NCI-H748 treated with DMSO at 0.1 percent for 48 hours (cell line): ENCODE results near the gene FAM124B.
"Not testable (repeated sequence)": the region's sequence is repeated elsewhere in the genome, so short reads cannot be mapped to it uniquely, and the experiment has no call there.

ENCODE experiments used
- DNase-seq: peaks from one replicate; lab custom pipeline; 2025; lab: John Stamatoyannopoulos, UW

FAM124B gene

GRCh38 chr2:224413381-224413780 is 11.5 kb upstream of the FAM124B start:
- DNase-seq = no peak

DNA sequence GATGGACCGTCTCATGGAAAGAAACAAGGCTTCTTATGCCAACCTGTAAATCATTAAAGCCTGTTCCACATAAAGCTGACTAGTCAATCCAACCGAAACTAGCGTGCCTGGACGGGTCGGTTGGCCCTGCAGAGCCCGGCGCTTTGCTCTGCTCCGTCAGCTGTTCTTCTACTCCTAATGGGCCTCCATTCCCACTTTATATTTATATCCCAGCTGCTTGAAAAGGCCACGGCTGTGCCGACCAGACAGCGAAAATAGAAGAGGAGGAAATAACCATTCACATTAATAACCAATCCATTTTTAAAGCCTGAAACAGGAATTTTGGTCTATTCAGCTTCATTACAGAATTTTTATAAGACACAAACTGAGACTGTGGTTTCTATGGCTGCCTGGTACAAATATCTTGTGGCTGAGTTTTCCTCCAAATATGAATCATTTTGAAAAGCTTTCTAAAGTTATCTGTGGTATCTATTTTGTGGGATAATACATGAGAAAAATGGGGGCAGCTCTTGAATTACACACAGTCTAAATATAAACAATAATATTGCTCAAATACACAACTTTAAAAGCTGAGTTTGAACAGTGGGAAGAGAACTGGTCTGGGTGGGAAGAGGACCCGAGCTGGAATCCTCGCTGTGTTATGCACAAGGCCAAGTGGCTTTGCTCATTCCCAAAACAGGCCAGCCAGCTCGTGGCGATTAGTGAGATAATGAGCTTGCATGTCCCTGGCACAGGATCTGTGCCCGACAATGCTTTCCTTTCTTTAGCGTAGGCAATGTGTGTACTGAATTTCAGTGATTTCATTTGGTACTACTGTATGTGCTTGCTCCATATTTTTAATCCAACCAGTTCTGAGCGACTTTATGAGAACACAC is 10.5 kb upstream of the FAM124B start:
- DNase-seq = no peak

- DNase-seq = no peak
Measured at GRCh38 chr2:224410946-224411561, 9.1 kb upstream of the FAM124B start.

DNA sequence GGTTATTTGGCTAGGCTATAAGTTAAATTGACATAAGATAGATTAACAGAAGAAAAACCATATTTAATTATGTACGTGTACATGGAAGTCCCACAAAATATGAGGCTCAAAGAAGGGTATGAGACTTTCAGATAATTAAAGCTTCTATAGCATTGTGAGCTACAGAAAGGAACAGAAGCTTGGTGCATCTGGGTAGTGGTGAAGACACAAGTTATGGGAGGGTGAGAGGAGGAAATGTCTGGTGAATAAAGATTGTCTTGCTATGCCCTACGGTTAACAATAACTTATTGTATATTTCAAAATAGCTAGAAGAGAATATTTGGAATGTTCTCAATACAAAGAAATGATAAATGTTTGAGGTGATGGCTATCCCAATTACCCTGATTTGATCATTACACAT is 6.8 kb upstream of the FAM124B start:
- no peak for DNase-seq

DNA sequence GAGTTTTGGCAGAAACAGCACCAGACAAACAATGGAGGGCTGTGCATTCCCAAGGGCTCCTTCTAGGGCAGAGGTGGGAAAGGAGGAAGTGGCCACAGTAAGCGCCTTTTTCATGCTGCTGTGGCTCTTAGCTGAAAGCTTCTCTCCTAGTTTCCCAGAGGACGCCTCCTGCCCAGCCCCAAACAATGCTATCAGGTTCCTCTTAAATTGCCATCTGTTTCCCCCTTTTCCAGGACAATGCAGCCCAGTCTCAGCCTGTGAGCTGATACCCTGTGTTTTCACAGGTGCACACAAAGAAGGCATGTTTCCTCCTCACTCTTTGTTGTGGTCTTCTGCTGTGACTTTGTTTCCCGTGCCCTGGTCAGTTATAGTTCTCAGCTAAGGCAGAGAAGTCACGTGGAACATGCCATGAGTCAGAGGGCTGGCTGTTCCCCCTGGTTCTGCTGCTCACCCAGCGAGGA is 5.4 kb upstream of the FAM124B start:
- DNase-seq = no peak

DNA sequence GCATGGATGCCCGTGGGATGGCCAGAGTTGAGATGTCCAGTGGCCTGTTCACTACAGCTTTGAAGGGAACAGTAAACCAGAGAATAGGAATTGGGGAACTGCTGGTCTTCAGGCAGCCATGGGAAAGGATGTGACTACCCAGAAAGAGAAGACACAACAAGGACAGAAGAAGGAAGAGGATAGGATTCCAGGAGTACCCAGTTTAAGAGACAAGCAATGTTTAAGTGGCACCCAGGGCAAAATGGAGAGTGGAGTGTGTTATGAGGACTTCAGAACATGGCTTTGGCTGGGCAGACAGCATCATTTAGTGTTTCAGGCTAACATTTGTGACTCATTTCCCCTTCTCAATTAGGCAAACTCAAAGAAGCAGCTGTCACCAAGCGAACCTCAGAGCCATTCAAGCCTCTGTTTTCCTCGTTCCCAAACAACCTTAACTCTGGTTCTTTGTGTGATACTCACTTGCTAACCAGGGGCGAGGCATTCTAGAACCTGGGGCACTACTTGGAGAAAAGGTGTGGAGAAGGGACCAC is 4.0 kb upstream of the FAM124B start:
- no peak for DNase-seq

DNA sequence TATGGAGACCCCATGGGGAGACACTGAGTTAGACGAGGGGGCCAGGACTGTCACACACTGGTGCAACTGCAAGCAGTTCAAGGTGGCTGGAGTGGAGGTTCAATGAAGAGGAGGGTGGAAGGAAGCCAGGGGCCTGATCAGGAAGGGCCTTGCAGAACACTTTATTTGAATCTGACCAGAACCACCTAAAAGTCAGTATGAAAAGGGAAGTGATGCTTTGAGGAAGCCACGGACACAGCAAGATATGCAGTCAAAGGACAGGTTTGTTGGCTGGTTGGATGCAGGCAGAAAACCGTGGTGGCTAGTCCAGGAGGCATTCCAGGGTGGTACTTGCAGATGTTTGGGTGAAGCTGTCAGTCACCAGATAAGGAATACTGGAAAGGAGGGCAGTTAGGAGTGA is 3.5 kb upstream of the FAM124B start:
- no peak for DNase-seq

GRCh38 chr2:224404796-224405195 is 2.9 kb upstream of the FAM124B start:
- DNase-seq = no peak

- DNase-seq = no peak
Measured at GRCh38 chr2:224403657-224404056, 1.8 kb upstream of the FAM124B start.

DNA sequence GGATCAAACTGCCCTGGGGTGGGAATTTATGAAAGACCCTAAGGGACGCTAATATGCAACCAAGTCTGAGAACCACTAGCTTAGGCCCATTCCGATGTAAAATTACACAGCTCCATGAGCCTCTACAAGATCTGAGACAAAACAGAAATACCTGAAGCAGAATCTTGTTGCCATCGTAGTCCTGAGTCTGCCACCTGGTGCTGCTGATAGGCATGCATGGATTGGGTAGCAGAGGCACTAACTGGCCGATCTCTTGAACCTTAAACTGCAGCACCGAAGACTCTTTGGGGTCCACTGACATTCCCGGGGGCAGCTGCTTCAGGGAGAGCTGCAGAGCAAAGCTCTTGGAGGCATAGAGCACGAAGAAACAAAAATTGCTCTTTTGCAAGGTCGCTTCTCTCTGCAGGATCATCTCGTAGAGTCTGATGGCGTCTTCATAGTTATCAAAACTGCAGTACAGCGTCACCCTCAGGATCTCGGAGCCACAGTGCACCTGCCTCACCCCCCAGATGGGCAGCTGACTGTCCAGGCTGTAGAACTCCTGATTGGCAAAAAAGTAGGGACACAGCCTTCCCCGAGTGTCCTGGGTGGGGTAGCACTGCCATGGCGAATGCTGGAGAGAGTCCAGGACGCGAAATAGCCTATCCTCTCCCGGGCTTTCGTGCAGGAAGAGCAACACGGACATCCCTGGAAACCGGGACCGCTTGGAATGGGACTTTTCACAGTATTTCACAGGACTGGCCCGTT is 848 bp downstream of the FAM124B start:
- DNase-seq = no peak

- no peak for DNase-seq
Measured at GRCh38 chr2:224400174-224400810, 1.6 kb downstream of the FAM124B start.

DNA sequence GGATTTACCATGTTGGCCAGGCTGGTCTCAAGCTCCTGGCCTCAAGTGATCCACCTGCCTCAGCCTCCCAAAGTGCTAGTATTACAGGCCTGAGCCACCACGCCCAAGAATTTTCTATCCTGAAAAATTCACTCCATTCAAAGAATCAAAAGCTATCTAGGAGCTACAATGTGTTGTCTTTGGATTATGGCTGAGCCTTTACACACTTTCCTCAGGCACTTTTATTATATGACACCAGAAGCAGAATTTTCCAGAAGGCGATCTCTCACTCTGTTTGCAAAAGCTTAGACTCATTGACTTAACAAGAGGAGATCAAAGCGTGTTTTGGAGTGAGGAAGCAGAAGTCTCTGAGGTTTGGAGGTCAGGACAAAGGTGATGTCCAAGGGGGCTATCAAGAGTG is 3.6 kb downstream of the FAM124B start:
- DNase-seq = no peak

DNA sequence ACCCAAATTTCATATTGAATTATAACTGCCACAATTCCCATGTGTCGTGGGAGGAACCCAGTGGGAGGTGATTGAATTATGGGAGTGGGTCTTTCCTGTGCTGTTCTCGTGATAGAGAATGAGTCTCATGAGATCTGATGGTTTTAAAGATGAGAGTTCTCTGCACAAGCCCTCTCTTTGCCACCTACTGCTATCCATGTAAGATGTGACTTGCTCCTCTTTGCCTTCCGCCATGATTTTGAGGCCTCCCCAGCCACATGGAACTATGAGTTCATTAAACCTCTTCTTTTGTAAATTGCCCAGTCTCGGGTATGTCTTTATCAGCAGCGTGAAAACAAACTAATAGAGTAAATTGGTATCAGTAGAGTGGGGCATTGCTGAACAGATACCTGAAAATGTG is 4.8 kb downstream of the FAM124B start:
- not testable (repeated sequence) for DNase-seq

DNA sequence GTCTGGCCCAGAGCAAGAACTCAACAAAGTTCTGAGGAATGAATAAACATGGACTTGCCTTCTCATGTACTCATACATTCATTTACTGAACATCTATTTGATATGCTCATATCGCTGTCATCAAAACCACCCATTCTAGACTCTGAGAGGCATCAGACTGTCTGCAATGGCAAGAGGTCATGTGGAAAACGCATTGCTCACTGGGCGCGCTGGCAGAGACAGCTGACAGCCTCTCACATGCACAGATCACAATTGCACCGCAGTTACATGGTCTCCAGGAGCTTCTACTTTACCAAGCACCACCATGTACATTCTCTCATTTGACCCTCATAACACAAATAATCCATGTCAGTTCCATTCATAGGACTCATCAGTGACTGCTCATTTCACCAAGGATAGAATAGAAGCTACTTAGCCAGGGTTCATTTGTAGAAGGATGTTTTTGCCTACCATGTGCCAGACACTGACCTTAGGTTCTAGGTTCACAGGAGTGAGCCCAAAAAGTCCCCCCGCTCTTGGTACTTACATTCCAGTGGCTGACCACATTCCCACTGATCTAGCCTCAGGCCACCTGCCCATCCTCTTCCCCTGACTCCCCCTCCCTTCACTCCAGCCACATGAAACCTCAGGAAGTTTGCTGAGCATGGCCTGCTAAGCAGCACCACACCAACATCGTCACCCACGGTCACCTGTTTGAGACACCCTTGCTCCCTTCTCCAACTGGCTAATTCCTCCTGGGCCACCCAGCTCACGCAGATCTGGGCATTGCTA is 6.1 kb downstream of the FAM124B start:
- no peak for DNase-seq

GRCh38 chr2:224393157-224393872 is 8.6 kb downstream of the FAM124B start:
- DNase-seq = no peak

GRCh38 chr2:224392545-224392944 is 9.4 kb downstream of the FAM124B start:
- no peak for DNase-seq

DNA sequence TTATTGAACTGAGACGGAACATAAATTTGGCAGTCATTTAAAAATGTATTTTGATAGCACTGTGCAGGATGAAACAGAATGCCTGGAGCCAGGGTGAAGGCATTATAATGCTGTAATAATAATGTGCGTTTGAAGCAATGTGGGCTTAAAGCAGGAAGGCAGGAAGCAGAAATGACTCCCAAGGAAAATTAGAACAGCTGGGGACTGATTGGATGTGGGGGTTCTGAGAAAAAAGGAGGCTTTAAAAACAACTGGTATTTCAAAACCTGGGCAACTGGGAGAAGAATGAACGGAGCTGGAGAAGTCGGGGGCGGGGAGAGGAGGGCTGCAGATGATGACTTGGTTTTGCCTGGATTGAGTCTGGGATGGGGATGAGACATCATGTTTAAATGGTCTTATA is 12.6 kb downstream of the FAM124B start:
- no peak for DNase-seq

DNA sequence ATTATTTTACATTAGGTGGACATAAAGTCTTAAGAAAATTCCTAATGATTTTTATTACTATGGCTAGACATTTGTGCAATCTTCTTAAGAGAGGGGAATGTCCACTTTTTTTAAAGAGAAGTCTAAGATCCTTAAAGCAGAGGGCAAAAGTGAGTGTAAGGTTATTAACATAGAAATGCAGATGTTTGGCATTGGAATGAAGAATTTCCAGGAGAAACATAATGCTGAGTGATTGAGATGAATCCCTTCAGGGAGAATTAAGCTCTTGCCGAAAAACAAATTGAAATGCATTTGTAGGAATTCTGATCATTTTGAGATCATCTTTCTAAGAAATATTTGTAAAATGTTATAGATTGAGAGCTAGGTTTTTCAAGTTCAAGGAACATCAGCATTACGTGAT is 15.0 kb downstream of the FAM124B start:
- DNase-seq = no peak

DNA sequence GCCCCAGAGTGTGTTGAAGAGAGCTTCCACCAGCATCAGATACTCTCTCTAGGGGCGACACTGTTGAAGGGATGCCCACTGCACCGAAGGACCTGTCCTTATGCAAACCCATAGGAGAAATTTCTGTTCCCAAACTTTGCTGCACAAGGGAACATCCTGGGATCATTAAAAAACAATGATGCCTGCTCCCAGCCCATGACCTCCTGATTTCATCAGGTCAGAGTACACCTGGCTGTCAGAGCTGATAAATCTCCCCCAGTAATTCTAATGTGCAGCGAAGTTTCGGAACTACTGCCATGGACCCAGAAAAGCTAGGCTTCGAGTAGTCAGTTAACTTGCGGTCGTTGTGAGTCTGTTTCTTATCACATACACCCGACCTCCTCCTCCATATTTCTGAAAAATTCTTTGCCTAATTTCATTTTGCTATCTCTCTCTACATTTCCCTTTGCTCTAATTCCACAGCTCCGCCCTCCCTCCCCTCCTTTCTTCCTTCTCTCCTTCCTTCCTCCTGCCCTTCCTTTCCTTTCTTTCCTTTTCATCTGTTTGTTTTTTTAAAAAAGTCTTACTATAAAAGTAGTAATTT is 18.8 kb downstream of the FAM124B start:
- DNase-seq = no peak

DNA sequence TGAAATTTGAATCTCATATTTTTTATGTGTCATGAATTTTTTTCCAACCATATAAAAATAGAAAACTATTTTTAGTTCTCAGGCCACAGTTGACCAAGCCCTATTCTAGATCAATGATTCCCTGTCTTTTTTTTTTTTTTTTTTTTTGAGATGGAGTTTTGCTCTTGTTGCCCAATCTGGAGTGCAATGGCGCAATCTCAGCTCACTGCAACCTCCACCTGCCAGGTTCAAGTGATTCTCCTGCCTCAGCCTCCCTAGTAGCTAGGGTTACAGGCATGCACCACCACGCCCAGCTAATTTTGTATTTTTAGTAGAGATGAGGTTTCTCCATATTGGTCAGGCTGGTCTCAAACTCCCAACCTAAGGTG is 19.6 kb downstream of the FAM124B start:
- DNase-seq = not testable (repeated sequence)
